KMS-11 (cell line): ENCODE data around the gene GRAPL.
"Not testable (repeated sequence)": the region's sequence is repeated elsewhere in the genome, so short reads cannot be mapped to it uniquely, and the experiment has no call there.

Experiments used
- H2AFZ ChIP-seq: fragments of 200-600 bp; sonication (generic); 2 replicates; pipeline ENCODE4 v1.6.1; 2016; ENCODE audit warnings: antibody characterized with exemption, mixed run types, low read depth
- H3K27ac ChIP-seq: fragments of 200-600 bp; sonication (generic); 2 replicates; pipeline ENCODE4 v1.6.1; 2016; ENCODE audit warnings: mild to moderate bottlenecking, mixed run types
- H3K27me3 ChIP-seq: fragments of 200-600 bp; sonication (generic); 2 replicates; pipeline ENCODE4 v1.6.1; 2017; ENCODE audit warnings: mild to moderate bottlenecking, low read depth, mixed run types, moderate library complexity; ENCODE audit not compliant: insufficient read depth
- H3K36me3 ChIP-seq: fragments of 200-600 bp; sonication (generic); 2 replicates; pipeline ENCODE4 v1.6.1; 2017; ENCODE audit warnings: mild to moderate bottlenecking, mixed run types; ENCODE audit not compliant: insufficient read depth
- H3K4me1 ChIP-seq: fragments of 200-600 bp; sonication (generic); 2 replicates; pipeline ENCODE4 v1.6.1; 2016; ENCODE audit warnings: mild to moderate bottlenecking, low read depth, mixed run types; ENCODE audit not compliant: poor library complexity, severe bottlenecking
- H3K4me2 ChIP-seq: fragments of 200-600 bp; sonication (generic); 2 replicates; pipeline ENCODE4 v1.7.0; 2016; ENCODE audit warnings: mild to moderate bottlenecking, mixed run types
- H3K4me3 ChIP-seq: fragments of 200-600 bp; sonication (generic); IDR thresholded peaks from 2 replicates; pipeline ENCODE4 v1.6.1; 2017; ENCODE audit warnings: low read depth, low read length, mixed read lengths; ENCODE audit not compliant: insufficient read depth
- H3K79me2 ChIP-seq: fragments of 200-600 bp; sonication (generic); 2 replicates; pipeline ENCODE4 v1.6.1; 2016; ENCODE audit warnings: low read depth, mixed run types; ENCODE audit not compliant: insufficient read depth
- H3K9ac ChIP-seq: fragments of 200-600 bp; sonication (generic); 2 replicates; pipeline ENCODE4 v1.6.1; 2016; ENCODE audit warnings: mild to moderate bottlenecking, mixed run types
- H4K20me1 ChIP-seq: fragments of 200-600 bp; sonication (generic); 2 replicates; pipeline ENCODE4 v1.6.1; 2016; ENCODE audit warnings: mild to moderate bottlenecking, mixed run types; ENCODE audit not compliant: insufficient read depth

Gene GRAPL

DNA sequence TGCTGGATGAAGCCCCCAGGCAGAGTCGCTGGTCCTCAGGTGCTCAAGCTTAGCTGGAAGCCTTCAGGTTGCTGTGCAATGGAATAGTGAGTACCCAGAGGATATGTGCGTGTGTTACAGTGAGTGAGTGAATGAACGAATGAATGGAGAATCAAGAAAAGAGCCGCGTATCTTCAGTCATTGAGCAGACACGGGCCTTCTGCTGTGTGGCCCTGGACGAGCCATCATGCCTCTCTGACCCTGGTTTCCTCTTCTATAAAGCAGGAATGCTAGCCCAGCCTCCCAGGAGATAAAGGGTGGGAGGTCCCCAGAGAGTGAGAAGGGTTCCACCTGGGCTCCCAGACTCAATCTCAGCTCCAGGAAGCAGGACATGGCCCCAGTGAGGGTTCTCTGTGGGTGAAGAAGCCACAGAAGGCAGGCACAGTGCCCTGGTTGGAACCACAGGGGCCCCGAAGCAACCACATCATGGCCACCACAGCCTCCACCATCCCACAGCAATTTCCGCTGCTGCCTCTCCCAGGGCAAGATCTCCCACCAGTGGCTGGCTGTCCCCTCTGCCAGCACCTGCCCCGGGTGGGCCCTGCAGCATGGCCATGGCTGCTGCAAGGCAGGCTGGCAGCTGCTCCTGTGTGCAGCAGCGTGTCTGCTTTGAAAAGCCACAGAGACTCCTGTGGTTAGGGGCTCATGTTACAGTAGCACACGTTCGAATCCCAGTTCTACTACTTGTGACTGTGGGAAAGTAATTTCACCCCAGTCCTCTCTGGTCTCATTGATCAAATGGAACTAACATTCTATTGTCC, 34.1 kb downstream of the GRAPL start:
- not testable (repeated sequence) for H3K4me2 ChIP-seq, H3K27me3 ChIP-seq, H3K36me3 ChIP-seq

GRCh38 chr17:19162384-19163216, 35.2 kb downstream of the GRAPL start:
- not testable (repeated sequence) for H3K4me3 ChIP-seq, H3K27ac ChIP-seq, H3K36me3 ChIP-seq, H2AFZ ChIP-seq, H3K4me2 ChIP-seq, H3K79me2 ChIP-seq, H4K20me1 ChIP-seq, H3K27me3 ChIP-seq, H3K9ac ChIP-seq, H3K4me1 ChIP-seq

More for the DNA sequence above, 34.1 kb downstream of the GRAPL start:
- not testable (repeated sequence) for H3K9ac ChIP-seq, H3K4me3 ChIP-seq, H3K79me2 ChIP-seq, H3K4me1 ChIP-seq, H2AFZ ChIP-seq, H4K20me1 ChIP-seq, H3K27ac ChIP-seq

- H3K79me2 ChIP-seq, H4K20me1 ChIP-seq, H3K4me2 ChIP-seq, H3K4me3 ChIP-seq, H3K9ac ChIP-seq, H2AFZ ChIP-seq, H3K27me3 ChIP-seq, H3K36me3 ChIP-seq, H3K27ac ChIP-seq, H3K4me1 ChIP-seq: not testable (repeated sequence)
Measured at GRCh38 chr17:19174422-19174821, 47.0 kb downstream of the GRAPL start.

- H2AFZ ChIP-seq, H3K4me1 ChIP-seq, H3K9ac ChIP-seq, H4K20me1 ChIP-seq, H3K79me2 ChIP-seq, H3K27me3 ChIP-seq, H3K4me2 ChIP-seq, H3K36me3 ChIP-seq, H3K4me3 ChIP-seq, H3K27ac ChIP-seq: not testable (repeated sequence)
Measured at GRCh38 chr17:19175410-19175809, 48.0 kb downstream of the GRAPL start.

- H4K20me1 ChIP-seq, H3K79me2 ChIP-seq, H3K27ac ChIP-seq, H3K9ac ChIP-seq, H2AFZ ChIP-seq, H3K4me3 ChIP-seq, H3K36me3 ChIP-seq, H3K4me2 ChIP-seq, H3K27me3 ChIP-seq, H3K4me1 ChIP-seq: not testable (repeated sequence)
Measured at GRCh38 chr17:19181040-19181875, 53.9 kb downstream of the GRAPL start.

GRCh38 chr17:19187883-19188869, 60.8 kb downstream of the GRAPL start:
- not testable (repeated sequence) for H3K4me2 ChIP-seq, H3K36me3 ChIP-seq, H3K79me2 ChIP-seq, H2AFZ ChIP-seq, H3K4me1 ChIP-seq, H3K9ac ChIP-seq, H4K20me1 ChIP-seq, H3K4me3 ChIP-seq, H3K27ac ChIP-seq, H3K27me3 ChIP-seq

GRCh38 chr17:19188870-19189708, 61.7 kb downstream of the GRAPL start:
- not testable (repeated sequence) for H4K20me1 ChIP-seq, H3K4me3 ChIP-seq, H3K9ac ChIP-seq, H3K27ac ChIP-seq, H2AFZ ChIP-seq, H3K36me3 ChIP-seq, H3K4me1 ChIP-seq, H3K27me3 ChIP-seq, H3K79me2 ChIP-seq, H3K4me2 ChIP-seq

DNA sequence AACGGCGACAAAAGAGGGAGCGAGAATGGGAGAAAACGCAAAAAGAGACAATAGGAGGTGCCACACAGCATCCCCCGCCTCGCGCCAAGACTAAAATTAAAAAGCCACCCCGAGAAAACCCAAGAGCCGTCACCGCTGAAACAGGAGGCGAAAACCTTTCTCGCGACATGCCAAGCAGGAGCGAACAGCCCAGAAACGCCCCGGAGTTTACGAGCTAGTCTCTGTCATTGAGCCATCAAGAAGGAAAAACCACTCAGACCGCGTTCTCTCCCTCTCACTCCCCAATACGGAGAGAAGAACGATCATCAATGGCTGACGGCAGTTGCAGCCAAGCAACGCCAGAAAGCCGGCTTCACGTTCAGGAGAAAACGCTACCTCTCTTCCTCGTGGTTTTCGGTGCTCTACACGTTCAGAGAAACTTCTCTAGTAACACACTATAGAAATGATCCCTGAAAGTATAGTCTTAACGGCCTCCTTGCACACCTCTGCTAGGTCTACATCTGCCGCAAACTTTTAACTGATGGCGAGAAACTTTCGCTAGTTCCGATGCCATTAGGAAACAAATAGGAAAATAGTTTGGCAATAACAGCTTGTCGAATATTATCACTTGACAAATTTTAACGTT, 62.5 kb downstream of the GRAPL start:
- H3K79me2 ChIP-seq, H4K20me1 ChIP-seq, H3K27me3 ChIP-seq, H2AFZ ChIP-seq, H3K27ac ChIP-seq, H3K4me3 ChIP-seq, H3K36me3 ChIP-seq, H3K9ac ChIP-seq, H3K4me1 ChIP-seq, H3K4me2 ChIP-seq: not testable (repeated sequence)
